ENCODE results near the gene GSN.

GRCh38 chr9:121344184-121344583 is 76.2 kb downstream of the GSN start:
- TF ChIP-seq, protein P1, sequence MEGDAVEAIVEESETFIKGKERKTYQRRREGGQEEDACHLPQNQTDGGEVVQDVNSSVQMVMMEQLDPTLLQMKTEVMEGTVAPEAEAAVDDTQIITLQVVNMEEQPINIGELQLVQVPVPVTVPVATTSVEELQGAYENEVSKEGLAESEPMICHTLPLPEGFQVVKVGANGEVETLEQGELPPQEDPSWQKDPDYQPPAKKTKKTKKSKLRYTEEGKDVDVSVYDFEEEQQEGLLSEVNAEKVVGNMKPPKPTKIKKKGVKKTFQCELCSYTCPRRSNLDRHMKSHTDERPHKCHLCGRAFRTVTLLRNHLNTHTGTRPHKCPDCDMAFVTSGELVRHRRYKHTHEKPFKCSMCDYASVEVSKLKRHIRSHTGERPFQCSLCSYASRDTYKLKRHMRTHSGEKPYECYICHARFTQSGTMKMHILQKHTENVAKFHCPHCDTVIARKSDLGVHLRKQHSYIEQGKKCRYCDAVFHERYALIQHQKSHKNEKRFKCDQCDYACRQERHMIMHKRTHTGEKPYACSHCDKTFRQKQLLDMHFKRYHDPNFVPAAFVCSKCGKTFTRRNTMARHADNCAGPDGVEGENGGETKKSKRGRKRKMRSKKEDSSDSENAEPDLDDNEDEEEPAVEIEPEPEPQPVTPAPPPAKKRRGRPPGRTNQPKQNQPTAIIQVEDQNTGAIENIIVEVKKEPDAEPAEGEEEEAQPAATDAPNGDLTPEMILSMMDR (IDR thresholded peaks at IDR 0.05), result no peak
- TF ChIP-seq POLR2A (IDR thresholded peaks at IDR 0.05), result no peak

Data from vagina (tissue), 2 donors.